Measurements from ENCODE around the gene DDX23. TPM values are rescaled to one million over a fixed set of nuclear protein-coding genes. Genes with fewer than 3 reads are reported as not detected.
A peak's percentile ranks its signal among the peaks of the same experiment; 100 is the strongest.

DDX23 gene
- total and polyA plus RNA-seq, 2 of the 4 experiments (the other 2 are of a cell fraction), result 61.8 to 81.9 TPM

- TF ChIP-seq CTCF (conservative IDR thresholded peaks at IDR 0.05; ENCODE audit: low read depth, low read length) (no peak), MXI1 (IDR thresholded peaks at IDR 0.05; ENCODE audit: borderline replicate concordance, low read depth, low read length) (no peak), POLR2A (IDR thresholded peaks at IDR 0.05; ENCODE audit: low read depth, low read length) (no peak), ELK1 (IDR thresholded peaks at IDR 0.05; ENCODE audit: borderline replicate concordance, low read depth, low read length) (no peak), NFE2L2 (IDR thresholded peaks at IDR 0.05; ENCODE audit: low read depth, low read length) (no peak), MAZ (IDR thresholded peaks at IDR 0.05; ENCODE audit: borderline replicate concordance, low read depth, low read length) (no peak), CEBPB (IDR thresholded peaks at IDR 0.05; ENCODE audit: low read depth, low read length) (no peak), RAD21 (IDR thresholded peaks at IDR 0.05; ENCODE audit: low read length) (no peak), SMC3 (IDR thresholded peaks at IDR 0.05; ENCODE audit: low read depth, low read length) (no peak), RCOR1 (IDR thresholded peaks at IDR 0.05; ENCODE audit: insufficient replicate concordance, low read length) (no peak), BHLHE40 (IDR thresholded peaks at IDR 0.05; ENCODE audit: low read depth, low read length) (no peak), MAFK (IDR thresholded peaks at IDR 0.05; ENCODE audit: low read depth, low read length) (no peak), FOS (IDR thresholded peaks at IDR 0.05; ENCODE audit: low read depth, low read length) (no peak), RFX5 (IDR thresholded peaks at IDR 0.05; ENCODE audit: low read depth, low read length) (no peak)
- TF ChIP-seq, protein P1, sequence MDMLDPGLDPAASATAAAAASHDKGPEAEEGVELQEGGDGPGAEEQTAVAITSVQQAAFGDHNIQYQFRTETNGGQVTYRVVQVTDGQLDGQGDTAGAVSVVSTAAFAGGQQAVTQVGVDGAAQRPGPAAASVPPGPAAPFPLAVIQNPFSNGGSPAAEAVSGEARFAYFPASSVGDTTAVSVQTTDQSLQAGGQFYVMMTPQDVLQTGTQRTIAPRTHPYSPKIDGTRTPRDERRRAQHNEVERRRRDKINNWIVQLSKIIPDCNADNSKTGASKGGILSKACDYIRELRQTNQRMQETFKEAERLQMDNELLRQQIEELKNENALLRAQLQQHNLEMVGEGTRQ (IDR thresholded peaks at IDR 0.05; ENCODE audit: low read depth, low read length), result no peak
- ChIA-PET CTCF (interaction anchor here (1.4 kb wide), 1 partner anchor 11 kb away, joined by 5 read pairs; no protein-coding TSS in a partner anchor), POLR2A (ENCODE audit: unreplicated experiment) (interaction anchor here (0.5 kb wide), 1 partner anchor 148 kb away, joined by 3 read pairs; no protein-coding TSS in a partner anchor)
- Histone ChIP-seq H3K4me3 (ENCODE audit: insufficient read depth, low read depth, low read length) (no peak overlapping the region), H3K4me2 (ENCODE audit: low read depth, low read length) (no peak overlapping the region), H2BK15ac (ENCODE audit: low read depth, low read length) (no peak overlapping the region), H3K56ac (ENCODE audit: extremely low read depth, insufficient read depth, low read length) (no peak overlapping the region), H3K18ac (ENCODE audit: low read depth, low read length) (no peak overlapping the region), H3K4me1 (ENCODE audit: control insufficient read depth, insufficient read depth, low read length) (no peaks in the 10 kb centered on the region), H4K91ac (ENCODE audit: insufficient read depth, low read depth, low read length) (no peak overlapping the region), H3K79me1 (ENCODE audit: low read depth in 1 of 2, low read length in 2 of 2) (peaks cover 9 to 31% of the 10 kb centered on the region in 2 experiments; a peak in 3 of 4 replicates), H2BK5ac (ENCODE audit: low read depth, low read length, poor library complexity, severe bottlenecking) (no peak overlapping the region), H2AK9ac (replicated peaks; ENCODE audit: low read depth, low read length, poor library complexity) (peak overlapping the region; percentile 78), H4K8ac (ENCODE audit: low read depth in 2 of 2, low read length in 2 of 2) (no peak overlapping the region), H4K20me1 (ENCODE audit: insufficient read depth, low read length) (peaks cover 36% of the 10 kb centered on the region), H3K27me3 (ENCODE audit: control insufficient read depth, insufficient read depth, low read length) (no peaks in the 10 kb centered on the region), H3K9me1 (ENCODE audit: insufficient read depth, low read length) (peaks cover 4% of the 10 kb centered on the region), H3K9me3 (ENCODE audit: control insufficient read depth, insufficient read depth, low read length) (no peaks in the 10 kb centered on the region), H3K9ac (ENCODE audit: low read depth, low read length) (no peak overlapping the region), H2BK20ac (ENCODE audit: low read depth, low read length) (no peak overlapping the region), H4K5ac (ENCODE audit: low read depth, low read length) (no peak overlapping the region), H3K36me3 (ENCODE audit: control insufficient read depth, insufficient read depth, low read length) (peaks cover 80% of the 10 kb centered on the region), H3K14ac (replicated peaks; ENCODE audit: low read depth, low read length) (no peak overlapping the region), H3K23ac (ENCODE audit: low read depth, low read length) (no peak overlapping the region), H2AK5ac (ENCODE audit: low read depth, low read length) (no peak overlapping the region), H3K27ac (ENCODE audit: insufficient read depth, low read length) (no peak overlapping the region), H3K4ac (ENCODE audit: low read depth, low read length) (no peak overlapping the region), H2AFZ (replicated peaks; ENCODE audit: low read length, poor library complexity) (peak overlapping the region; percentile 32), H2BK120ac (ENCODE audit: low read depth, low read length) (no peak overlapping the region)
- 87% methylated on average over 3 of the region's 15 CpGs; no CpG with 5 or more reads in 1 of the 2 experiments for WGBS, 2 experiments (ENCODE audit: extremely low coverage in 2 of 2, insufficient read length in 1 of 2)
- dilution Hi-C loops (cut with HindIII; ENCODE audit: low sequenced_read_pairs, unreplicated experiment), result no loop called here
- DNase-seq, result no peak
- in situ Hi-C loops (cut with MboI; ENCODE audit: low sequenced_read_pairs), result no loop called here
- no peak for ATAC-seq (ENCODE audit: low read depth)
- intact Hi-C loops (cut with micrococcal nuclease), result no loop called here
- no TSS peak for BruUV-seq (replicated peaks)
These were observed 25.6 kb downstream of the DDX23 start for GRCh38 chr12:48826209-48826855.
